GM12801 (cell line): Measurements from ENCODE around the gene MTCP1.

Experiments used
- CTCF ChIP-seq: IDR thresholded peaks from one replicate; pipeline ENCODE4 v1.5.1; 2011; ENCODE audit warnings: control low read depth; ENCODE audit not compliant: insufficient read length; ENCODE audit errors: extremely low read depth

The MTCP1 gene

GRCh38 chrX:155070975-155071693, at the start of gene MTCP1, which contains the start of the genes BRCC3 and CMC4:
Gene MTCP1 (minus strand): TSS chrX:155071136. CDS start chrX:155066010, 5,126 bp downstream.
Gene BRCC3 (plus strand): TSS chrX:155071508. CDS start chrX:155071528, 20 bp downstream.
Gene CMC4 (minus strand): TSS chrX:155071136. CDS start chrX:155064023, 7,113 bp downstream.
- no peak for TF ChIP-seq CTCF

- TF ChIP-seq CTCF, result no peak
These were observed 44.4 kb upstream of the MTCP1 start for GRCh38 chrX:155115174-155115819.

GRCh38 chrX:155113097-155113496, 42.2 kb upstream of the MTCP1 start:
- TF ChIP-seq CTCF, result no peak

GRCh38 chrX:155112171-155112570, 41.2 kb upstream of the MTCP1 start:
- no peak for TF ChIP-seq CTCF

GRCh38 chrX:155108427-155108826, 37.5 kb upstream of the MTCP1 start:
- TF ChIP-seq CTCF, result no peak

GRCh38 chrX:155105919-155106318, 35.0 kb upstream of the MTCP1 start:
- no peak for TF ChIP-seq CTCF

- no peak for TF ChIP-seq CTCF
These were observed 23.6 kb upstream of the MTCP1 start for GRCh38 chrX:155094468-155095061.
